Parathyroid adenoma (tissue), 2 donors: ENCODE data around the gene ADAD2.

Source experiments
- H2AFZ ChIP-seq: fragments of 300-600 bp; sonication (generic); one replicate; pipeline ENCODE4 v1.7.0; 2017; ENCODE audit warnings: antibody characterized with exemption, mild to moderate bottlenecking
- H3K27ac ChIP-seq: fragments of 300-600 bp; sonication (generic); one replicate; pipeline ENCODE4 v1.7.0; 2017
- H3K27me3 ChIP-seq: fragments of 300-600 bp; sonication (generic); one replicate; pipeline ENCODE4 v1.7.0; 2017; ENCODE audit warnings: low read length; ENCODE audit not compliant: control insufficient read depth, insufficient read depth
- H3K36me3 ChIP-seq: fragments of 300-600 bp; sonication (generic); one replicate; pipeline ENCODE4 v1.7.0; 2017; ENCODE audit warnings: low read length; ENCODE audit not compliant: control insufficient read depth, insufficient read depth
- H3K4me1 ChIP-seq: fragments of 300-600 bp; sonication (generic); one replicate; pipeline ENCODE4 v1.7.0; 2017; ENCODE audit warnings: control low read depth
- H3K4me2 ChIP-seq: fragments of 300-600 bp; sonication (generic); one replicate; pipeline ENCODE4 v1.7.0; 2017; ENCODE audit warnings: low read length
- H3K4me3 ChIP-seq: fragments of 300-600 bp; sonication (generic); one replicate; pipeline ENCODE4 v1.7.0; 2017; ENCODE audit warnings: low read depth, low read length
- H3K79me2 ChIP-seq: fragments of 300-600 bp; sonication (generic); one replicate; pipeline ENCODE4 v1.7.0; 2017; ENCODE audit warnings: control low read depth
- H3K9ac ChIP-seq: fragments of 300-600 bp; sonication (generic); one replicate; pipeline ENCODE4 v1.7.0; 2017; ENCODE audit warnings: mild to moderate bottlenecking
- H3K9me3 ChIP-seq: fragments of 300-600 bp; sonication (generic); one replicate; pipeline ENCODE4 v1.7.0; 2017; ENCODE audit warnings: low read length; ENCODE audit not compliant: control insufficient read depth
- TF ChIP-seq, protein P1 (sequence below): fragments of 300-600 bp; sonication (generic); IDR thresholded peaks from one replicate; pipeline ENCODE4 v1.7.0; 2017; ENCODE audit warnings: antibody characterized with exemption, mild to moderate bottlenecking
- donor health status: primary hyperparathyroidism.

The ADAD2 gene

DNA sequence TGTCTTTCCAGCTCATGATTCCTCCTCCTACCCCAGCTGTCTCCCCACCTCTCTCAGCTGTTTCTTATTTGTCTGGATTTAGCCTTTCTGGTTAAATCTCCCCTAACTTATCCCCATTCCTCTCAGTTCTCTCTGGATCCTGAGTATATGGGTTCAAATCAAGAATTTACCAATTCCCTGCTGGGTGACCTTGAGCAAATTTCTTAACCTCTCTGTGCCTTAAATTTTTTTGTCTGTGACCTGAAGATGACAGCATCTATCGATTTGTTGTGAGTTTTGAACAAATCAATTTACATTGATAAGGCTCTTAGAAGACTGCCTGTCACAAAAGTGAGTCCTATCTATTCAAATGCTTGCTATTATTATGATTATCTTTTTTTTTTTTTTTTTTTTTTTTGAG, 50.8 kb downstream of the ADAD2 start:
- peaks cover 4% of the 10 kb centered on the region for H3K4me1 ChIP-seq
- no peak overlapping the region for H3K9ac ChIP-seq
- H3K4me3 ChIP-seq = no peak overlapping the region
- TF ChIP-seq, protein P1, sequence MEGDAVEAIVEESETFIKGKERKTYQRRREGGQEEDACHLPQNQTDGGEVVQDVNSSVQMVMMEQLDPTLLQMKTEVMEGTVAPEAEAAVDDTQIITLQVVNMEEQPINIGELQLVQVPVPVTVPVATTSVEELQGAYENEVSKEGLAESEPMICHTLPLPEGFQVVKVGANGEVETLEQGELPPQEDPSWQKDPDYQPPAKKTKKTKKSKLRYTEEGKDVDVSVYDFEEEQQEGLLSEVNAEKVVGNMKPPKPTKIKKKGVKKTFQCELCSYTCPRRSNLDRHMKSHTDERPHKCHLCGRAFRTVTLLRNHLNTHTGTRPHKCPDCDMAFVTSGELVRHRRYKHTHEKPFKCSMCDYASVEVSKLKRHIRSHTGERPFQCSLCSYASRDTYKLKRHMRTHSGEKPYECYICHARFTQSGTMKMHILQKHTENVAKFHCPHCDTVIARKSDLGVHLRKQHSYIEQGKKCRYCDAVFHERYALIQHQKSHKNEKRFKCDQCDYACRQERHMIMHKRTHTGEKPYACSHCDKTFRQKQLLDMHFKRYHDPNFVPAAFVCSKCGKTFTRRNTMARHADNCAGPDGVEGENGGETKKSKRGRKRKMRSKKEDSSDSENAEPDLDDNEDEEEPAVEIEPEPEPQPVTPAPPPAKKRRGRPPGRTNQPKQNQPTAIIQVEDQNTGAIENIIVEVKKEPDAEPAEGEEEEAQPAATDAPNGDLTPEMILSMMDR = no peak
- H3K79me2 ChIP-seq = no peaks in the 10 kb centered on the region
- H3K9me3 ChIP-seq = no peaks in the 10 kb centered on the region
- H2AFZ ChIP-seq = no peak overlapping the region
- no peak overlapping the region for H3K27ac ChIP-seq
- H3K4me2 ChIP-seq = no peak overlapping the region
- no peaks in the 10 kb centered on the region for H3K27me3 ChIP-seq
- H3K36me3 ChIP-seq = no peaks in the 10 kb centered on the region

DNA sequence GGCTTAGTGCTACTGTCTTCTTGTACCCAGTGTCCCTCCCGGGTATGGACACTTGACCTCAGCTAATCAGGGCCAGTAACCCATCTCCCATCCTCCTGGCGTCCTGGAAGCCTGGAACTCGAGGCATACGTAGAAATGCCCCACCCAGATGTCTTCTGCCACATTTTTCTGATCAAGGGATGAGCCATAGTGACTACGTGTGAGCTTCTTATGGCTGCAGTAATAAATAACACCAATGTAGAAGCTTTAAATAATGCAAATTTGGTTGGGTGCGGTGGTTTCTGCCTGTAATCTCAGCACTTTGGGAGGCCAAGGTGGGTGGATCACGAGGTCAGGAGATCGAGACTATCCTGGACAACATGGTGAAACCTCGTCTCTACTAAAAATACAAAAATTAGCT, 51.9 kb downstream of the ADAD2 start:
- Histone ChIP-seq H3K4me3 (no peak overlapping the region), H3K9me3 (no peaks in the 10 kb centered on the region), H3K27ac (no peak overlapping the region), H3K4me2 (no peak overlapping the region), H3K27me3 (no peaks in the 10 kb centered on the region), H2AFZ (no peak overlapping the region), H3K4me1 (peaks cover 8% of the 10 kb centered on the region), H3K36me3 (no peaks in the 10 kb centered on the region), H3K79me2 (no peaks in the 10 kb centered on the region), H3K9ac (no peak overlapping the region)
- TF ChIP-seq, protein P1 = no peak

DNA sequence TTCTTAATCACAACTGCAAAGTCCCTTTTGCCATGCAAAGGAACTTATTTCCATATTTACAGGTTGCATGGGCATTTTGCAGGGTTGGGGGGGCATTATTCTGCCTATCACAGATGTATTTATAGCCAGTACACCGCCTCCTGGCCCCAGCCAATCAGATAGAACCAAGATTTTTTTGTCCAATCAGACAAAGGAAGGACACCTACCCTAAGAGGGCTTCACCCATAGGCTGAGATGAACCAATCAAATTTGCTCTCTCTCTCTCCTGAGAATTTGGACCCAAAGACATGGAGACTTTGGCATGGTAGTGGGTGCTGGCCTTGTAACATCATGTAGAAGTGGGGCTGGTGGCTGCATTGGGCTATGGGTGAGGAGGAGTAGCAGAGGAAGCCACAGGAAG, 52.8 kb downstream of the ADAD2 start:
- TF ChIP-seq, protein P1 = no peak
- Histone ChIP-seq H3K4me3 (no peak overlapping the region), H3K27ac (no peak overlapping the region), H3K4me2 (no peak overlapping the region), H2AFZ (no peak overlapping the region), H3K4me1 (peaks cover 8% of the 10 kb centered on the region), H3K79me2 (no peaks in the 10 kb centered on the region), H3K9me3 (no peaks in the 10 kb centered on the region), H3K9ac (no peak overlapping the region), H3K27me3 (no peaks in the 10 kb centered on the region), H3K36me3 (no peaks in the 10 kb centered on the region)

DNA sequence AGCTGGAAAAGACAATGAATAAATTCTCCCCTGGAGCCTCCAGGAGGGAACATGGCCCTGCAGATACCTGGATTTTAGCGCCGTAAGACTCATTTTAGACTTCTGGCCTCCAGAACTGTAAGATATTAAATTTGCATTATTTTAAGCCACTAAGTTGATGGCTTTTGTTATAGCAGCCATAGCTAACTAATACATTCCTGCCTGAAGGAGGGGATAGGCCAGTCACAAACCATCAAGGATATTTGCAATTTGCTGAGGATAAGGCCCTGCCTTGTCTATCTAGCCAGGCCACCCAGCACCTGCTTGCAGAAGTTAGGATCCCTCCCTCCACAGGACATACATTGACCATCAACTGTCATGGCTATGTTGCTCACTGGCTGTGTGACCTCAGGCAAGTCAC, 53.8 kb downstream of the ADAD2 start:
- Histone ChIP-seq H3K27me3 (no peaks in the 10 kb centered on the region), H3K4me3 (no peak overlapping the region), H3K27ac (no peak overlapping the region), H3K9me3 (no peaks in the 10 kb centered on the region), H3K36me3 (no peaks in the 10 kb centered on the region), H3K4me2 (no peak overlapping the region), H3K9ac (no peak overlapping the region), H3K4me1 (peaks cover 8% of the 10 kb centered on the region), H3K79me2 (no peaks in the 10 kb centered on the region), H2AFZ (no peak overlapping the region)
- TF ChIP-seq, protein P1 = no peak

DNA sequence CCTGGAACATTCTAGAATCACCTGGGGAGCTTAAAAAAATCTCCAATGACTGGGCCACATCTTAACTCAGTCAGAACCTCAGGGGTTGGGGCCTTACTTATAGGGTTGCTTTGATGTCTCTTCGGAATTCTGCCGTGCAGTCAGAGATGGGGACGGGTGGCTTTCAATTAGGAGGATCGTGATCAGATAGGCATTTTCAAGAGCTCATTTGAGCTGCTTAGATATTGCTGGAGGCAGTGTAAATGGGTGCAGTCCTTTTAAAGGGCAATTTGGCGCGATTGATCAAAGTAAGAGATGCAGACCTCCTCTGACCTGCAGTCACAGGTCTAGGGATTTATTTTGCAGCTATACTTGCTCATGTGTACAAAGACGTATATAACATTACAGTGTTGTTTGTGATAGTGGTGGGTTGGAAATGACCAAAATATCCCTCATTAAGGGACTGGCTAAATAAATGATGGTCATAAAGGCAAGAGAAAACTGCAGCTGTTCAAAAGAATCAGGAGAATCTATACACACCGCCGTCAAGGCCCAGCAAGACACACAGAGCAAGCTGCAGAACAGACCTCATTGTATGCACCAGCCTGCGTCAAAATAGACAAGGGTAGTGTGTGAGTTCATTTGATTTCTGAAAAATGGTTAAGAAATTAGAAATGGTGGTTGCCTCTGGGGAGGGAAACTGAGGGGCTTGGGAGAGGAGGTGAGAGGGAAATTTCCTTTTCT, 55.2 kb downstream of the ADAD2 start:
- TF ChIP-seq, protein P1 = no peak
- Histone ChIP-seq H3K9ac (no peak overlapping the region), H3K4me1 (peaks cover 8% of the 10 kb centered on the region), H2AFZ (peak overlapping the region; percentile 40), H3K27ac (no peak overlapping the region), H3K79me2 (no peaks in the 10 kb centered on the region), H3K4me3 (no peak overlapping the region), H3K4me2 (no peak overlapping the region), H3K27me3 (no peaks in the 10 kb centered on the region), H3K9me3 (no peaks in the 10 kb centered on the region), H3K36me3 (no peaks in the 10 kb centered on the region)
